Breast epithelium (tissue), 3 donors: Measurements from ENCODE around the gene ZNF467.

ENCODE experiments used
- CTCF ChIP-seq, 3 donors: fragments of 450-650 bp; IDR thresholded peaks; one replicate each; pipeline ENCODE4 v1.5.1; 2016 to 2017; ENCODE audit warnings: antibody characterized with exemption in 3 of 3, mild to moderate bottlenecking in 3 of 3, moderate library complexity in 3 of 3
- POLR2A ChIP-seq: fragments of 450-650 bp; IDR thresholded peaks from one replicate; pipeline ENCODE4 v1.6.1; 2016; ENCODE audit warnings: antibody characterized with exemption, mild to moderate bottlenecking, moderate library complexity
- POLR2AphosphoS5 ChIP-seq, 3 donors: sonication (generic); formaldehyde crosslinking; IDR thresholded peaks; one replicate each; pipeline ENCODE4 v1.6.1; 2017; ENCODE audit warnings: antibody characterized with exemption in 3 of 3

GRCh38 chr7:149785402-149785801 lies 12.0 kb upstream of the ZNF467 start:
- TF ChIP-seq CTCF (IDR thresholded peaks at IDR 0.05) = no peak
- no peak for TF ChIP-seq POLR2AphosphoS5 (IDR thresholded peaks at IDR 0.05)
- no peak for TF ChIP-seq POLR2A
